Measurements from ENCODE around the gene PMM1.
"Not testable (repeated sequence)": the region's sequence is repeated elsewhere in the genome, so short reads cannot be mapped to it uniquely, and the experiment has no call there.

PMM1 gene

GRCh38 chr22:41589391-41590241 is at the start of gene PMM1:
TSS of gene PMM1 (minus strand) at chr22:41589840. CDS start at chr22:41589805, 35 bp downstream.
- Histone ChIP-seq H3K36me3 (ENCODE audit: control insufficient read depth, low read length) (peaks cover 3% of the 10 kb centered on the region; the same call in 1 of the 2 replicates), H3K4me3 (ENCODE audit: low read length) (peak within 1 kb of the TSS; percentile 99), H4K20me1 (ENCODE audit: control insufficient read depth, insufficient read depth, low read depth, low read length) (no peaks in the 10 kb centered on the region), H3K27ac (ENCODE audit: low read depth, low read length) (peak within 1 kb of the TSS; percentile 43), H3K27me3 (ENCODE audit: control insufficient read depth, low read length) (no peaks in the 10 kb centered on the region), H3K4me2 (ENCODE audit: low read length) (peak within 1 kb of the TSS; percentile 97), H3F3A (ENCODE audit: control insufficient read depth, insufficient read depth) (no peaks in the 10 kb centered on the region), H3K9me3 (ENCODE audit: control insufficient read depth, insufficient read depth, low read length) (no peaks in the 10 kb centered on the region), H3K9me2 (replicated peaks; ENCODE audit: control insufficient read depth, low read length) (no peaks in the 10 kb centered on the region), H3K4me1 (ENCODE audit: control insufficient read depth, low read length) (peaks cover 15% of the 10 kb centered on the region), H3K79me2 (ENCODE audit: control insufficient read depth, low read length) (peaks cover 6% of the 10 kb centered on the region)
- TF ChIP-seq EZH2phosphoT487 (IDR thresholded peaks at IDR 0.05; ENCODE audit: borderline replicate concordance, low read length) (no peak), CTCF (IDR thresholded peaks at IDR 0.05; ENCODE audit: low read depth, low read length, poor library complexity, severe bottlenecking) (no peak)

- Histone ChIP-seq H3K79me2 (ENCODE audit: control insufficient read depth, low read length) (peaks cover 76% of the 10 kb centered on the region), H3K4me2 (ENCODE audit: low read length) (no peak overlapping the region), H3K9me2 (replicated peaks; ENCODE audit: control insufficient read depth, low read length) (no peaks in the 10 kb centered on the region), H3K4me1 (ENCODE audit: control insufficient read depth, low read length) (no peaks in the 10 kb centered on the region), H3F3A (ENCODE audit: control insufficient read depth, insufficient read depth) (no peaks in the 10 kb centered on the region), H3K36me3 (ENCODE audit: control insufficient read depth, low read length) (peaks cover 90% of the 10 kb centered on the region), H3K4me3 (ENCODE audit: low read length) (no peak overlapping the region), H3K27me3 (ENCODE audit: control insufficient read depth, low read length) (no peaks in the 10 kb centered on the region), H3K27ac (ENCODE audit: low read depth, low read length) (no peak overlapping the region), H4K20me1 (ENCODE audit: control insufficient read depth, insufficient read depth, low read depth, low read length) (peaks cover 13% of the 10 kb centered on the region), H3K9me3 (ENCODE audit: control insufficient read depth, insufficient read depth, low read length) (no peaks in the 10 kb centered on the region)
- TF ChIP-seq EZH2phosphoT487 (IDR thresholded peaks at IDR 0.05; ENCODE audit: borderline replicate concordance, low read length) (no peak), CTCF (IDR thresholded peaks at IDR 0.05; ENCODE audit: low read depth, low read length, poor library complexity, severe bottlenecking) (no peak)
Observed at GRCh38 chr22:41638748-41639147, 49.1 kb upstream of the PMM1 start.

GRCh38 chr22:41638124-41638523 is 48.5 kb upstream of the PMM1 start:
- Histone ChIP-seq H3K27me3 (ENCODE audit: control insufficient read depth, low read length) (no peaks in the 10 kb centered on the region), H3K36me3 (ENCODE audit: control insufficient read depth, low read length) (peaks cover 93% of the 10 kb centered on the region), H3K4me2 (ENCODE audit: low read length) (no peak overlapping the region), H3K9me3 (ENCODE audit: control insufficient read depth, insufficient read depth, low read length) (no peaks in the 10 kb centered on the region), H4K20me1 (ENCODE audit: control insufficient read depth, insufficient read depth, low read depth, low read length) (peaks cover 16% of the 10 kb centered on the region), H3K4me3 (ENCODE audit: low read length) (no peak overlapping the region), H3K27ac (ENCODE audit: low read depth, low read length) (no peak overlapping the region), H3K79me2 (ENCODE audit: control insufficient read depth, low read length) (peaks cover 79% of the 10 kb centered on the region), H3K9me2 (replicated peaks; ENCODE audit: control insufficient read depth, low read length) (no peaks in the 10 kb centered on the region), H3F3A (ENCODE audit: control insufficient read depth, insufficient read depth) (no peaks in the 10 kb centered on the region), H3K4me1 (ENCODE audit: control insufficient read depth, low read length) (no peaks in the 10 kb centered on the region)
- no peak for TF ChIP-seq CTCF (IDR thresholded peaks at IDR 0.05; ENCODE audit: low read depth, low read length, poor library complexity, severe bottlenecking)
- TF ChIP-seq EZH2phosphoT487 (IDR thresholded peaks at IDR 0.05; ENCODE audit: borderline replicate concordance, low read length): no peak

GRCh38 chr22:41637623-41638022 is 48.0 kb upstream of the PMM1 start:
- not testable (repeated sequence) for H3K27me3 ChIP-seq (ENCODE audit: control insufficient read depth, low read length); H3K4me3 ChIP-seq (ENCODE audit: low read length); H3K4me2 ChIP-seq (ENCODE audit: low read length); H3K4me1 ChIP-seq (ENCODE audit: control insufficient read depth, low read length); H3K9me3 ChIP-seq (ENCODE audit: control insufficient read depth, insufficient read depth, low read length); H3K9me2 ChIP-seq (replicated peaks; ENCODE audit: control insufficient read depth, low read length); H3K27ac ChIP-seq (ENCODE audit: low read depth, low read length); H3F3A ChIP-seq (ENCODE audit: control insufficient read depth, insufficient read depth)
- Histone ChIP-seq H4K20me1 (ENCODE audit: control insufficient read depth, insufficient read depth, low read depth, low read length) (peaks cover 16% of the 10 kb centered on the region), H3K36me3 (ENCODE audit: control insufficient read depth, low read length) (peaks cover 90% of the 10 kb centered on the region), H3K79me2 (ENCODE audit: control insufficient read depth, low read length) (peaks cover 76% of the 10 kb centered on the region)
